HepG2 (cell line): Measurements from ENCODE around the gene RASGRF1. TPM values are rescaled to one million over a fixed set of nuclear protein-coding genes. Genes with fewer than 3 reads are reported as not detected.

Experiments
- ASH2L ChIP-seq: fragments of 300-600, 200-600 bp; sonication (generic); IDR thresholded peaks from 2 replicates; pipeline ENCODE4 v1.7.0; 2017; ENCODE audit warnings: low read depth, mild to moderate bottlenecking, moderate library complexity, mixed read lengths, low read length; ENCODE audit not compliant: insufficient read length
- ATF6 ChIP-seq: sonication (generic); formaldehyde crosslinking; conservative IDR thresholded peaks from 2 replicates; pipeline ENCODE4 v1.4.0; 2020; ENCODE audit warnings: missing genetic modification reagents
- CEBPG ChIP-seq: IDR thresholded peaks from 2 replicates; pipeline ENCODE4 v1.6.1; 2016
- EHMT2 ChIP-seq: fragments of 200-600 bp; sonication (generic); IDR thresholded peaks from 2 replicates; pipeline ENCODE4 v1.7.0; 2017; ENCODE audit warnings: antibody characterized with exemption, low read depth, low read length, borderline replicate concordance
- FOXK1 ChIP-seq: sonication (generic); formaldehyde crosslinking; IDR thresholded peaks from 2 replicates; pipeline ENCODE4 v1.4.0; 2020; ENCODE audit warnings: low read depth, missing genetic modification reagents, borderline replicate concordance
- FOXP4 ChIP-seq: sonication (generic); formaldehyde crosslinking; IDR thresholded peaks from 2 replicates; pipeline ENCODE4 v1.4.0; 2020; ENCODE audit warnings: missing genetic modification reagents
- IRX3 ChIP-seq: sonication (generic); formaldehyde crosslinking; IDR thresholded peaks from 2 replicates; pipeline ENCODE4 v1.8.1; 2023; ENCODE audit warnings: mild to moderate bottlenecking, low read depth, missing genetic modification reagents, borderline replicate concordance
- JARID2 ChIP-seq: sonication (generic); formaldehyde crosslinking; IDR thresholded peaks from 2 replicates; pipeline ENCODE4 v1.8.1; 2023; ENCODE audit warnings: missing genetic modification reagents, inconsistent platforms; ENCODE audit not compliant: insufficient replicate concordance
- LCORL ChIP-seq, 2 experiments: fragments of 450-650 bp in 1 of 2; sonication (generic) in 1 of 2; formaldehyde crosslinking in 1 of 2; IDR thresholded peaks; 2 replicates each; pipeline versions ENCODE4 v1.5.0 to v1.6.1; 2017 to 2020; ENCODE audit warnings: antibody characterized with exemption in 1 of 2, missing genetic modification reagents in 1 of 2
- MLLT10 ChIP-seq: sonication (generic); formaldehyde crosslinking; IDR thresholded peaks from 2 replicates; pipeline ENCODE4 v1.4.0; 2020; ENCODE audit warnings: missing genetic modification reagents
- NFE2 ChIP-seq: sonication (generic); formaldehyde crosslinking; IDR thresholded peaks from 2 replicates; pipeline ENCODE4 v1.4.0; 2020; ENCODE audit warnings: missing genetic modification reagents
- NR2F2 ChIP-seq: IDR thresholded peaks from 2 replicates; pipeline ENCODE4 v1.6.1; 2012; ENCODE audit warnings: low read depth, inconsistent platforms, borderline replicate concordance
- PHF21A ChIP-seq: sonication (generic); formaldehyde crosslinking; IDR thresholded peaks from 2 replicates; pipeline ENCODE4 v1.5.0; 2020; ENCODE audit warnings: mild to moderate bottlenecking, missing genetic modification reagents
- POLR2A ChIP-seq, 2 experiments: IDR thresholded peaks; 2 replicates each; pipeline ENCODE4 v1.6.1; 2011; ENCODE audit warnings: low read depth in 2 of 2, low read length in 2 of 2, mild to moderate bottlenecking in 1 of 2, moderate library complexity in 1 of 2; ENCODE audit not compliant: insufficient read depth in 1 of 2
- SNAI1 ChIP-seq: sonication (generic); formaldehyde crosslinking; IDR thresholded peaks from 2 replicates; pipeline ENCODE4 v1.5.0; 2020; ENCODE audit warnings: mild to moderate bottlenecking, missing genetic modification reagents, borderline replicate concordance
- SNRNP70 ChIP-seq: fragments of 200-400 bp; formaldehyde crosslinking; IDR thresholded peaks from 2 replicates; pipeline ENCODE4 v1.6.1; 2017; ENCODE audit warnings: mild to moderate bottlenecking, low read depth, low read length, moderate library complexity
- TEAD2 ChIP-seq: sonication (generic); formaldehyde crosslinking; IDR thresholded peaks from 2 replicates; pipeline ENCODE4 v1.9.0; 2021; ENCODE audit warnings: missing genetic modification reagents
- TEAD3 ChIP-seq: optimal IDR thresholded peaks from 2 replicates; pipeline ENCODE3; 2016; ENCODE audit warnings: borderline replicate concordance
- ZEB1 ChIP-seq: IDR thresholded peaks from 2 replicates; pipeline ENCODE4 v1.6.1; 2012; ENCODE audit warnings: mild to moderate bottlenecking, low read depth, inconsistent platforms; ENCODE audit not compliant: insufficient replicate concordance
- ZFX ChIP-seq: sonication (generic); formaldehyde crosslinking; IDR thresholded peaks from 2 replicates; pipeline ENCODE4 v1.4.0; 2020; ENCODE audit warnings: mild to moderate bottlenecking, low read depth, missing genetic modification reagents, moderate library complexity
- ZKSCAN5 ChIP-seq: sonication (generic); formaldehyde crosslinking; IDR thresholded peaks from 2 replicates; pipeline ENCODE4 v1.5.1; 2020; ENCODE audit warnings: mild to moderate bottlenecking, missing genetic modification reagents
- ZNF333 ChIP-seq: sonication (generic); formaldehyde crosslinking; IDR thresholded peaks from 2 replicates; pipeline ENCODE4 v1.4.0; 2020; ENCODE audit warnings: mild to moderate bottlenecking, missing genetic modification reagents, borderline replicate concordance
- ZNF503 ChIP-seq: sonication (generic); formaldehyde crosslinking; IDR thresholded peaks from 2 replicates; pipeline ENCODE4 v1.4.0; 2020; ENCODE audit warnings: missing genetic modification reagents
- polyA plus RNA-seq, 8 experiments: library from polyadenylated mRNA; depleted of rRNA in 3 of 8; stranded (reverse) in 7 of 8; unstranded in 1 of 8; fragments of >200 nt; fragmentation: Illumina TruSeq in 4 of 8; extraction: Trizol in 4 of 8; gene quantifications; 2 replicates each; pipeline versions ENCODE4 v1.2.1 to v1.2.3, GENCODE V29; 2011 to 2016; ENCODE audit warnings: low read depth in 4 of 8, missing spikeins in 1 of 8, mixed read lengths in 1 of 8; ENCODE audit not compliant: insufficient read depth in 1 of 8
- total RNA-seq, 5 experiments: library from RNA; depleted of rRNA; stranded (reverse); fragments of >200 nt; fragmentation: Illumina TruSeq; extraction: Trizol; gene quantifications; 2 replicates each; pipeline ENCODE4 v1.2.3, GENCODE V29; 2016; ENCODE audit warnings: low read depth in 1 of 5

The RASGRF1 gene
- total and polyA plus RNA-seq, 2 of the 13 experiments (the other 11 are each of a cell fraction or from before 2014, with no cell fraction given), result 0.55 to 3.0 TPM

GRCh38 chr15:78951841-78952238, 138.7 kb downstream of the RASGRF1 start (continued):
- TF ChIP-seq LCORL (IDR thresholded peaks at IDR 0.05) (no peak), LCORL (CRISPR knock-in tag; IDR thresholded peaks at IDR 0.05) (peak; percentile 65; the same call in 1 of the 2 replicates), FOXP4 (CRISPR knock-in tag) (peak; percentile 87), ZEB1 (no peak), FOXK1 (CRISPR knock-in tag) (0 out of 2 replicates have a peak, but pooled peaks have one; percentile 26), ATF6 (no peak), PHF21A (CRISPR knock-in tag) (0 out of 2 replicates have a peak, but pooled peaks have one; percentile 41), MLLT10 (no peak), ZNF333 (CRISPR knock-in tag) (no peak), POLR2A (IDR thresholded peaks at IDR 0.05; ENCODE audit: insufficient read depth in 1 of 2, low read depth in 2 of 2, low read length in 2 of 2) (no peak), ASH2L (no peak), NFE2 (CRISPR knock-in tag) (no peak), EHMT2 (no peak), TEAD2 (CRISPR knock-in tag) (no peak), ZNF503 (CRISPR knock-in tag) (peak; percentile 33; the same call in 1 of the 2 replicates), SNRNP70 (no peak), TEAD3 (CRISPR knock-in tag) (peak; percentile 48), SNAI1 (CRISPR knock-in tag) (no peak), CEBPG (peak; percentile 37; the same call in 1 of the 2 replicates), IRX3 (CRISPR knock-in tag) (no peak), NR2F2 (0 out of 2 replicates have a peak, but pooled peaks have one; percentile 37), ZKSCAN5 (CRISPR knock-in tag) (peak; percentile 5; the same call in 1 of the 2 replicates), ZFX (CRISPR knock-in tag) (0 out of 2 replicates have a peak, but pooled peaks have one; percentile 36), JARID2 (no peak)
